H9 (cell line): ENCODE results near the gene PTPRQ. TPM values are rescaled to one million over a fixed set of nuclear protein-coding genes. Genes with fewer than 3 reads are reported as not detected.

Experiments
- DNase-seq: peaks from one replicate; pipeline ENCODE4 v3.0.0-alpha.2; 2017
- H2AFZ ChIP-seq: one replicate; pipeline ENCODE4 v1.6.1; 2013; ENCODE audit warnings: mild to moderate bottlenecking, low read length, control low read depth, moderate library complexity
- H2AK5ac ChIP-seq: 2 replicates; pipeline ENCODE4 v1.6.1; 2013; ENCODE audit warnings: low read length, control low read depth, mixed read lengths; ENCODE audit not compliant: insufficient read length
- H2BK120ac ChIP-seq: one replicate; pipeline ENCODE4 v1.6.1; 2013; ENCODE audit warnings: low read depth, mild to moderate bottlenecking, low read length, control low read depth, inconsistent platforms; ENCODE audit not compliant: poor library complexity, severe bottlenecking
- H2BK12ac ChIP-seq: 2 replicates; pipeline ENCODE4 v1.6.1; 2013; ENCODE audit warnings: low read length, control low read depth, mixed read lengths, low read depth; ENCODE audit not compliant: insufficient read length
- H2BK15ac ChIP-seq: 2 replicates; pipeline ENCODE4 v1.6.1; 2013; ENCODE audit warnings: low read depth, low read length, control low read depth
- H2BK20ac ChIP-seq: one replicate; pipeline ENCODE4 v1.6.1; 2013; ENCODE audit warnings: low read depth, mild to moderate bottlenecking, low read length, control low read depth, inconsistent platforms; ENCODE audit not compliant: poor library complexity, severe bottlenecking
- H2BK5ac ChIP-seq: 2 replicates; pipeline ENCODE4 v1.6.1; 2013; ENCODE audit warnings: low read length, control low read depth, mixed read lengths; ENCODE audit not compliant: insufficient read length
- H3K14ac ChIP-seq: 2 replicates; pipeline ENCODE4 v1.6.1; 2013; ENCODE audit warnings: low read length, control low read depth; ENCODE audit not compliant: insufficient read depth
- H3K18ac ChIP-seq: 2 replicates; pipeline ENCODE4 v1.6.1; 2013; ENCODE audit warnings: low read depth, mild to moderate bottlenecking, mixed read lengths, low read length, control low read depth; ENCODE audit not compliant: insufficient read length
- H3K23ac ChIP-seq: 2 replicates; pipeline ENCODE4 v1.6.1; 2013; ENCODE audit warnings: low read length, control low read depth, mixed read lengths, low read depth; ENCODE audit not compliant: insufficient read length
- H3K23me2 ChIP-seq: 2 replicates; pipeline ENCODE4 v1.6.1; 2013; ENCODE audit warnings: low read depth, mild to moderate bottlenecking, mixed read lengths, low read length, control low read depth; ENCODE audit not compliant: insufficient read length, poor library complexity, severe bottlenecking
- H3K27ac ChIP-seq: 2 replicates; pipeline ENCODE4 v1.5.1; 2013; ENCODE audit warnings: low read length, control low read depth, mixed read lengths, low read depth; ENCODE audit not compliant: insufficient read length
- H3K27me3 ChIP-seq: 2 replicates; pipeline ENCODE4 v1.6.1; 2013; ENCODE audit warnings: low read length, control low read depth, inconsistent platforms; ENCODE audit not compliant: insufficient read depth
- H3K4ac ChIP-seq: 2 replicates; pipeline ENCODE4 v1.6.1; 2013; ENCODE audit warnings: low read depth, mild to moderate bottlenecking, control low read depth, inconsistent platforms, low read length, moderate library complexity
- H3K4me1 ChIP-seq: 2 replicates; pipeline ENCODE4 v1.6.1; 2013; ENCODE audit warnings: low read length, control low read depth, inconsistent platforms; ENCODE audit not compliant: insufficient read depth
- H3K4me2 ChIP-seq: 2 replicates; pipeline ENCODE4 v1.6.1; 2013; ENCODE audit warnings: low read length, control low read depth, mixed read lengths; ENCODE audit not compliant: insufficient read length, insufficient read depth
- H3K56ac ChIP-seq: 2 replicates; pipeline ENCODE4 v1.6.1; 2013; ENCODE audit warnings: low read depth, mild to moderate bottlenecking, mixed read lengths, low read length, control low read depth; ENCODE audit not compliant: insufficient read length
- H3K79me1 ChIP-seq: 2 replicates; pipeline ENCODE4 v1.6.1; 2013; ENCODE audit warnings: low read depth, mild to moderate bottlenecking, moderate library complexity, low read length, control low read depth, inconsistent platforms; ENCODE audit not compliant: insufficient read depth, poor library complexity, severe bottlenecking
- H3K79me2 ChIP-seq: 2 replicates; pipeline ENCODE4 v1.6.1; 2013; ENCODE audit warnings: low read length, control low read depth, inconsistent platforms; ENCODE audit not compliant: insufficient read depth
- H3K9ac ChIP-seq: 2 replicates; pipeline ENCODE4 v1.6.1; 2013; ENCODE audit warnings: low read length, control low read depth, mixed read lengths; ENCODE audit not compliant: insufficient read length; ENCODE audit errors: extremely low read depth
- H3K9me3 ChIP-seq: one replicate; pipeline ENCODE4 v1.6.1; 2013; ENCODE audit warnings: low read depth, low read length, inconsistent platforms; ENCODE audit not compliant: control insufficient read depth
- H3T11ph ChIP-seq: one replicate; pipeline ENCODE4 v1.6.1; 2013; ENCODE audit warnings: mild to moderate bottlenecking, low read length, control low read depth, inconsistent platforms
- H4K20me1 ChIP-seq: one replicate; pipeline ENCODE4 v1.6.1; 2013; ENCODE audit not compliant: control insufficient read depth, insufficient read length, insufficient read depth
- H4K5ac ChIP-seq: 2 replicates; pipeline ENCODE4 v1.6.1; 2013; ENCODE audit warnings: low read depth, mild to moderate bottlenecking, mixed read lengths, low read length, control low read depth; ENCODE audit not compliant: insufficient read length
- H4K8ac ChIP-seq: replicated peaks from 2 replicates; pipeline ENCODE4 v1.6.1; 2013; ENCODE audit warnings: low read length, control low read depth, mixed read lengths, low read depth; ENCODE audit not compliant: insufficient read length
- H4K91ac ChIP-seq: 2 replicates; pipeline ENCODE4 v1.6.1; 2013; ENCODE audit warnings: low read depth, mild to moderate bottlenecking, moderate library complexity, mixed read lengths, low read length, control low read depth; ENCODE audit not compliant: insufficient read length
- H3K27ac Mint-ChIP-seq, 3 experiments: 2 replicates in 2 of 3; 3 replicates in 1 of 3; pipeline ENCODE4 v1.8.0; 2020 to 2021; ENCODE audit warnings: mixed read lengths in 3 of 3, mild to moderate bottlenecking in 1 of 3, moderate library complexity in 1 of 3
- H3K27me3 Mint-ChIP-seq: 2 replicates; pipeline ENCODE4 v1.8.0; 2021; ENCODE audit warnings: low read depth, mild to moderate bottlenecking, moderate library complexity, mixed read lengths
- H3K36me3 Mint-ChIP-seq, 3 experiments: 2 replicates in 2 of 3; 3 replicates in 1 of 3; pipeline ENCODE4 v1.8.0; 2020 to 2021; ENCODE audit warnings: low read depth in 3 of 3, mixed read lengths in 3 of 3; ENCODE audit not compliant: insufficient read depth in 1 of 3
- H3K4me1 Mint-ChIP-seq, 2 experiments: 2 replicates each; pipeline ENCODE4 v1.8.0; 2020; ENCODE audit warnings: mixed read lengths in 2 of 2
- H3K4me3 Mint-ChIP-seq, 2 experiments: 2 replicates in 1 of 2; 3 replicates in 1 of 2; pipeline ENCODE4 v1.8.0; 2020 to 2021; ENCODE audit warnings: mild to moderate bottlenecking in 2 of 2, mixed read lengths in 2 of 2, moderate library complexity in 1 of 2
- H3K9me3 Mint-ChIP-seq, 2 experiments: 2 replicates in 1 of 2; 3 replicates in 1 of 2; pipeline ENCODE4 v1.8.0; 2020; ENCODE audit warnings: mild to moderate bottlenecking in 2 of 2, mixed read lengths in 2 of 2, moderate library complexity in 1 of 2
- WGBS: extraction: QIAGEN DNeasy Blood & Tissue Kit; methylation state at CpG from one replicate; pipeline ENCODE4 v1.1.7; 2013; ENCODE audit warnings: missing lambda C conversion rate, low lambda C conversion rate, mixed read lengths; ENCODE audit not compliant: insufficient read length; ENCODE audit errors: extremely low coverage; 5-methylcytosine and 5-hydroxymethylcytosine counted together
- total RNA-seq: library from RNA; stranded (reverse); gene quantifications from 2 replicates; pipeline ENCODE4 v1.2.1, GENCODE V29; 2021
- TF ChIP-seq, protein P1 (sequence below): fragments of 200-600 bp; sonication (generic); conservative IDR thresholded peaks from 3 replicates; pipeline ENCODE4 v1.8.0; 2021; ENCODE audit warnings: antibody characterized with exemption, mild to moderate bottlenecking

Gene PTPRQ
- total RNA-seq, 1 experiment from 2014 or later: not detected

DNA sequence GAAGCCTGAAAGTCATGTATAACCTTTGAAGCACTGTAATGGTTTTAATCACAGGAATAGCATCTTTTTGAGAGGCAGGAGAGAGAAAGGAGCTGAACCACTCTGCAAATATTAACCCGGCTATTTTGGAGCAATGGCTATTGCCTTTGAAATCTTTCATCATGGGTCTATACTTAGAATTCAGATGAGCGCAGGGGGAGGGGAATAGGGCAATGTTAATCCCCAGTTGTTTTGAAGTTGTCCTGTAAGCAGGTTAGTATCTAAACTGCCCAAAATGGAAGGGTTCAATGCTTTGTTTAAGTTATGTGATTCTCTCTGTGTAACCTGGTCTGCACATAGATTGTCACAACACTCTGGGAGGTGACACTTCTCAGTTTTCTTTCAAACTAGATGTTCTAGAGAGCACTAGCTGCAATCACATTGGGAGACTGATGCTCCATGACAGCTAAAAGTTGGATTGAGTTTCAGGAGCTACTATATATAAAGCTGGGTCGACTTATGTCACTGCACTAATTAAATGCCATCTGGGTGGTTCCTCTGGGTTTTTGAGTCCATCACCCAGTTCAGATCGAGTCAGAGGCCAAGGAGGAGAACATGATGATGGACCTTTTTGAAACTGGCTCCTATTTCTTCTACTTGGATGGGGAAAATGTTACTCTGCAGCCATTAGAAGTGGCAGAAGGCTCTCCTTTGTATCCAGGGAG is 263.2 kb downstream of the PTPRQ start, which contains the start of gene MYF6:
TSS of gene MYF6 (plus strand) at position 509 of the 704 bp plus-strand sequence. CDS start at position 595, 86 bp downstream.
- H2BK12ac ChIP-seq: no peak within 1 kb of the TSS
- no peaks in the 10 kb centered on the region for H3K79me2 ChIP-seq
- no CpG with 5 or more reads among the region's 4 CpGs for WGBS
- Mint-ChIP-seq H3K27me3 (peaks cover 96% of the 10 kb centered on the region), H3K27ac (no peak within 1 kb of the TSS), H3K9me3 (no peaks in the 10 kb centered on the region; a peak in 1 of 5 replicates), H3K4me3 (peak within 1 kb of the TSS; percentile 62 to 81), H3K4me1 (peaks cover 49 to 57% of the 10 kb centered on the region in 2 experiments), H3K36me3 (no peaks in the 10 kb centered on the region)
- no peak within 1 kb of the TSS for H2AFZ ChIP-seq
- H3K27ac ChIP-seq: no peak within 1 kb of the TSS
- H2BK5ac ChIP-seq: no peak within 1 kb of the TSS
- no peak within 1 kb of the TSS for H4K91ac ChIP-seq
- no peak within 1 kb of the TSS for H4K8ac ChIP-seq
- H3T11ph ChIP-seq: no peak within 1 kb of the TSS
- H3K27me3 ChIP-seq: peaks cover 52% of the 10 kb centered on the region
- no peak within 1 kb of the TSS for H4K5ac ChIP-seq
- no peak within 1 kb of the TSS for H2BK120ac ChIP-seq
- H2BK20ac ChIP-seq: no peak within 1 kb of the TSS
- TF ChIP-seq, protein P1, sequence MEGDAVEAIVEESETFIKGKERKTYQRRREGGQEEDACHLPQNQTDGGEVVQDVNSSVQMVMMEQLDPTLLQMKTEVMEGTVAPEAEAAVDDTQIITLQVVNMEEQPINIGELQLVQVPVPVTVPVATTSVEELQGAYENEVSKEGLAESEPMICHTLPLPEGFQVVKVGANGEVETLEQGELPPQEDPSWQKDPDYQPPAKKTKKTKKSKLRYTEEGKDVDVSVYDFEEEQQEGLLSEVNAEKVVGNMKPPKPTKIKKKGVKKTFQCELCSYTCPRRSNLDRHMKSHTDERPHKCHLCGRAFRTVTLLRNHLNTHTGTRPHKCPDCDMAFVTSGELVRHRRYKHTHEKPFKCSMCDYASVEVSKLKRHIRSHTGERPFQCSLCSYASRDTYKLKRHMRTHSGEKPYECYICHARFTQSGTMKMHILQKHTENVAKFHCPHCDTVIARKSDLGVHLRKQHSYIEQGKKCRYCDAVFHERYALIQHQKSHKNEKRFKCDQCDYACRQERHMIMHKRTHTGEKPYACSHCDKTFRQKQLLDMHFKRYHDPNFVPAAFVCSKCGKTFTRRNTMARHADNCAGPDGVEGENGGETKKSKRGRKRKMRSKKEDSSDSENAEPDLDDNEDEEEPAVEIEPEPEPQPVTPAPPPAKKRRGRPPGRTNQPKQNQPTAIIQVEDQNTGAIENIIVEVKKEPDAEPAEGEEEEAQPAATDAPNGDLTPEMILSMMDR: no peak
- no peak within 1 kb of the TSS for H3K14ac ChIP-seq
- no peak for DNase-seq
- H2BK15ac ChIP-seq: no peak within 1 kb of the TSS
- H2AK5ac ChIP-seq: no peak within 1 kb of the TSS
- no peaks in the 10 kb centered on the region for H3K79me1 ChIP-seq
- H3K4me1 ChIP-seq: no peaks in the 10 kb centered on the region; the same call in 1 of the 2 replicates
- H3K9me3 ChIP-seq: no peaks in the 10 kb centered on the region
- no peak within 1 kb of the TSS for H3K18ac ChIP-seq
- H3K4ac ChIP-seq: no peak within 1 kb of the TSS
- peak within 1 kb of the TSS; percentile 94 for H3K4me2 ChIP-seq
- H4K20me1 ChIP-seq: no peaks in the 10 kb centered on the region
- no peak within 1 kb of the TSS for H3K56ac ChIP-seq
- no peak within 1 kb of the TSS for H3K23ac ChIP-seq
- H3K23me2 ChIP-seq: peaks cover 18% of the 10 kb centered on the region
- no peak within 1 kb of the TSS for H3K9ac ChIP-seq
